D721Med (cell line): ENCODE data around the gene PHF21A.

Experiments
- DNase-seq: peaks from one replicate; pipeline ENCODE4 v3.0.0; 2011; ENCODE audit warnings: low spot score; ENCODE audit not compliant: insufficient read length
- FAIRE-seq: peaks from 2 replicates; lab custom pipeline; 2011; peaks lifted over from hg19 to GRCh38; lab: Jason Lieb, UNC
- CTCF ChIP-seq: IDR thresholded peaks from 2 replicates; pipeline ENCODE4 v1.5.1; 2012; ENCODE audit warnings: mild to moderate bottlenecking, control low read depth; ENCODE audit not compliant: insufficient read depth; ENCODE audit errors: missing control alignments

Gene PHF21A

GRCh38 chr11:45889555-45889954 lies 231.7 kb downstream of the PHF21A start:
- DNase-seq (no peak), FAIRE-seq (no peak)
- TF ChIP-seq CTCF = no peak

GRCh38 chr11:45887587-45887986 lies 233.7 kb downstream of the PHF21A start:
- DNase-seq = no peak
- no peak for TF ChIP-seq CTCF
- no peak for FAIRE-seq

GRCh38 chr11:45886816-45887520 lies 234.3 kb downstream of the PHF21A start:
- DNase-seq (no peak), FAIRE-seq (no peak)
- no peak for TF ChIP-seq CTCF

- DNase-seq (no peak), FAIRE-seq (no peak)
- no peak for TF ChIP-seq CTCF
Measured at GRCh38 chr11:45885921-45886721, 235.1 kb downstream of the PHF21A start.

GRCh38 chr11:45885274-45885920 lies 235.9 kb downstream of the PHF21A start, which contains the start of gene MAPK8IP1:
MAPK8IP1 (plus strand) TSS chr11:45885651; CDS start chr11:45885821, 170 bp downstream.
- DNase-seq (peak; percentile 86), FAIRE-seq (no peak)
- TF ChIP-seq CTCF = no peak

- DNase-seq (no peak), FAIRE-seq (no peak)
- TF ChIP-seq CTCF = no peak
Measured at GRCh38 chr11:45884596-45885185, 236.6 kb downstream of the PHF21A start.
